Ovary (tissue), 9 donors: ENCODE measurements around the gene CDK9. TPM values are rescaled to one million over a fixed set of nuclear protein-coding genes. Genes with fewer than 3 reads are reported as not detected.

Experiments
- DNase-seq, 5 donors: peaks; one replicate each; pipeline ENCODE4 v3.0.0-alpha.2; 2019 to 2020
- H3K27ac ChIP-seq, 2 donors: fragments of 200-600 bp; one replicate each; pipeline versions ENCODE4 v1.5.1 to v1.8.0; 2019 to 2022
- H3K27me3 ChIP-seq: fragments of 200-600 bp; one replicate; pipeline ENCODE4 v1.8.0; 2022
- H3K36me3 ChIP-seq: fragments of 200-600 bp; sonication (generic); one replicate; pipeline ENCODE4 v1.5.1; 2019
- H3K4me1 ChIP-seq: one replicate; pipeline ENCODE4 v1.8.1; 2013; ENCODE audit warnings: mild to moderate bottlenecking, moderate library complexity; ENCODE audit not compliant: insufficient read depth
- H3K4me3 ChIP-seq: fragments of 200-600 bp; sonication (generic); one replicate; pipeline ENCODE4 v1.5.1; 2017
- H3K9me3 ChIP-seq, 2 donors: fragments of 200-600 bp in 1 of 2; sonication (generic) in 1 of 2; one replicate each; pipeline versions ENCODE4 v1.5.1 to v1.8.1; 2013 to 2019; ENCODE audit warnings: mild to moderate bottlenecking in 1 of 2, moderate library complexity in 1 of 2
- EP300 ChIP-seq: sonication (generic); formaldehyde crosslinking; IDR thresholded peaks from one replicate; pipeline ENCODE4 v1.6.1; 2017; ENCODE audit warnings: antibody characterized with exemption
- POLR2A ChIP-seq: fragments of 450-650 bp; IDR thresholded peaks from one replicate; pipeline ENCODE4 v1.6.1; 2017; ENCODE audit warnings: antibody characterized with exemption, mild to moderate bottlenecking, moderate library complexity
- WGBS, 3 donors: extraction: QIAGEN DNeasy Blood & Tissue Kit in 1 of 3; methylation state at CpG; one replicate each; pipeline versions ENCODE4 v1.1.5 to v1.1.7; 2013 to 2017; 5-methylcytosine and 5-hydroxymethylcytosine counted together
- intact Hi-C, 4 donors: fragments of 100-400 bp; cut with DNase I; formaldehyde crosslinking; loops; one replicate each; pipeline versions ENCODE4 v1.11.0 to v1.15.1; 2022 to 2023
- polyA plus RNA-seq, 2 donors: library from polyadenylated mRNA; stranded (reverse); fragments of 200-250 nt in 1 of 2; fragments of 350-450 nt in 1 of 2; fragmentation: Illumina TruSeq in 1 of 2; extraction: RNeasy Lipid Tissue Mini Kit (QIAGEN cat#74804) in 1 of 2; gene quantifications; one replicate each; pipeline ENCODE4 v1.2.3, GENCODE V29; 2013 to 2014
- total RNA-seq, 7 donors: library from RNA; depleted of rRNA in 2 of 7; stranded (reverse); fragments of >200 nt in 2 of 7; fragmentation: NEBNext Ultra II Directional in 3 of 7; extraction: Animal tissue kit (Norgen Biotek cat#: 25700) in 3 of 7; gene quantifications; one replicate each; pipeline versions ENCODE4 v1.1.0 to v1.2.4, GENCODE V29; 2016 to 2023
- TF ChIP-seq, protein P1 (sequence below), 3 donors: fragments of 450-650 bp in 2 of 3; fragments of 200-600 bp in 1 of 3; IDR thresholded peaks; one replicate each; pipeline versions ENCODE4 v1.5.1 to v1.8.0; 2016 to 2022; ENCODE audit warnings: antibody characterized with exemption in 3 of 3, mild to moderate bottlenecking in 1 of 3
- donor health status: DM: no; HTN: no; CAD: no; lungs with moderate emphysema.
- donor health status: DM: no; HTN: no; CAD: no.
- donor health status: Bipolar disorder and iron deficiency.
- donor health status: DM: yes; HTN: yes; CAD: no.
- donor health status: DM: no; HTN: no; CAD: no.
- donor health status: DM: yes; HTN: yes; CAD: no.

Gene CDK9
- total and polyA plus RNA-seq, 9 donors = 71.7 to 209 (median 129) TPM

DNA sequence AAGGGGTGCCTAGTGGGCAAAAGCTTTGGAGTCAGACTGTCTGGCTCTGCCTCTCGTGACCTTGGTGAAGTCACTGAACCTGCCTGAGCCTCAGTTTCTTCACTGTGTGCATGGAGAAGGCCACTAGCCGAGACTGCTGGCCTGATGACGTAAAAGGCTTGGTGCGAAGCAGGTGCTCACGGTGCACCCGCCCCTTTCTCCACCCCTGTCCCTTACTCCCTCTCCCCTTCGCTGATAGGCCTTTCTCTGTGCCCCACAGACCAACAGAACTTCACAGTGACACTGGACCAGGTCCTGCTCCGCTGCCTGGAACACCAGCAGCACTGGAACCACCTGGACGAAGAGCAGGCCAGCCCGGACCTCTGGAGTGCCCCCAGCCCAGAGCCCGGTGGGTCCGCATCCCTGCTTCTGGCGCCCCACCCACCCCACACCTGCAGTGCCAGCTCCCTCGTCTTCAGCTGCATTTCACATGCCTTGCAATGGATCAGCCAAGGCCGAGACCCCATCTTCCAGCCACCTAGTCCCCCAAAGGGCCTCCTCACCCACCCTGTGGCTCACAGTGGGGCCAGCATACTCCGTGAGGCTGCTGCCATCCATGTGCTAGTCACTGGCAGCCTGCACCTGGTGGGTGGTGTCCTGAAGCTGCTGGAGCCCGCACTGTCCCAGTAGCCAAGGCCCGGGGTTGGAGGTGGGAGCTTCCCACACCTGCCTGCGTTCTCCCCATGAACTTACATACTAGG, 27.3 kb downstream of the CDK9 start:
- no peaks in the 10 kb centered on the region for H3K27me3 ChIP-seq
- intact Hi-C loops = no loop called here
- TF ChIP-seq POLR2A (no peak), EP300 (no peak)
- TF ChIP-seq, protein P1, sequence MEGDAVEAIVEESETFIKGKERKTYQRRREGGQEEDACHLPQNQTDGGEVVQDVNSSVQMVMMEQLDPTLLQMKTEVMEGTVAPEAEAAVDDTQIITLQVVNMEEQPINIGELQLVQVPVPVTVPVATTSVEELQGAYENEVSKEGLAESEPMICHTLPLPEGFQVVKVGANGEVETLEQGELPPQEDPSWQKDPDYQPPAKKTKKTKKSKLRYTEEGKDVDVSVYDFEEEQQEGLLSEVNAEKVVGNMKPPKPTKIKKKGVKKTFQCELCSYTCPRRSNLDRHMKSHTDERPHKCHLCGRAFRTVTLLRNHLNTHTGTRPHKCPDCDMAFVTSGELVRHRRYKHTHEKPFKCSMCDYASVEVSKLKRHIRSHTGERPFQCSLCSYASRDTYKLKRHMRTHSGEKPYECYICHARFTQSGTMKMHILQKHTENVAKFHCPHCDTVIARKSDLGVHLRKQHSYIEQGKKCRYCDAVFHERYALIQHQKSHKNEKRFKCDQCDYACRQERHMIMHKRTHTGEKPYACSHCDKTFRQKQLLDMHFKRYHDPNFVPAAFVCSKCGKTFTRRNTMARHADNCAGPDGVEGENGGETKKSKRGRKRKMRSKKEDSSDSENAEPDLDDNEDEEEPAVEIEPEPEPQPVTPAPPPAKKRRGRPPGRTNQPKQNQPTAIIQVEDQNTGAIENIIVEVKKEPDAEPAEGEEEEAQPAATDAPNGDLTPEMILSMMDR (IDR thresholded peaks at IDR 0.05) = no peak
- H3K9me3 ChIP-seq = no peaks in the 10 kb centered on the region
- H3K36me3 ChIP-seq = no peaks in the 10 kb centered on the region
- H3K4me3 ChIP-seq = no peak overlapping the region
- DNase-seq = peak in 3 of 5 donors; percentile 24 to 42 (median 41)
- peaks cover 7% of the 10 kb centered on the region for H3K4me1 ChIP-seq
- peak overlapping the region in 1 of 2 donors; percentile 29 for H3K27ac ChIP-seq
- 78 to 83% (median 82%) methylated on average over 17 to 19 of the region's 19 CpGs for WGBS, 3 donors

DNA sequence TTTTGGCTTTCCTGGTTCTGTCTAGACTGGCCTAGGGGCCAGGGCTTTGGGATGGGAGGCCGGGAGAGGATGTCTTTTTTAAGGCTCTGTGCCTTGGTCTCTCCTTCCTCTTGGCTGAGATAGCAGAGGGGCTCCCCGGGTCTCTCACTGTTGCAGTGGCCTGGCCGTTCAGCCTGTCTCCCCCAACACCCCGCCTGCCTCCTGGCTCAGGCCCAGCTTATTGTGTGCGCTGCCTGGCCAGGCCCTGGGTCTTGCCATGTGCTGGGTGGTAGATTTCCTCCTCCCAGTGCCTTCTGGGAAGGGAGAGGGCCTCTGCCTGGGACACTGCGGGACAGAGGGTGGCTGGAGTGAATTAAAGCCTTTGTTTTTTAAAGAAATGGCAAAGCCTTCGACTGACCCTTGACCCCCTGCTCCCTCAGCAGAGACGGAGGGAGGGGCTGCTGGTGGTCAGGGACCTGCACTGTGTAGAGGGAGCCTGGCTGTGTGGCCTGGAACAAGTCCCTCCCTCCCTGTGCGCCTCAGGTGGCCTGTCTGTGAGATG, 27.9 kb downstream of the CDK9 start:
- Histone ChIP-seq H3K27me3 (no peaks in the 10 kb centered on the region), H3K9me3 (no peaks in the 10 kb centered on the region), H3K4me3 (no peak overlapping the region), H3K4me1 (peaks cover 5% of the 10 kb centered on the region), H3K27ac (peak overlapping the region in 1 of 2 donors; percentile 29), H3K36me3 (no peaks in the 10 kb centered on the region)
- 48 to 50% (median 50%) methylated on average over 9 of the region's 9 CpGs for WGBS, 3 donors
- TF ChIP-seq EP300 = no peak
- TF ChIP-seq, protein P1 (IDR thresholded peaks at IDR 0.05) = no peak
- no peak for TF ChIP-seq POLR2A
- peak in 4 of 5 donors; percentile 50 to 70 (median 53) for DNase-seq
- intact Hi-C loops = no loop called here

DNA sequence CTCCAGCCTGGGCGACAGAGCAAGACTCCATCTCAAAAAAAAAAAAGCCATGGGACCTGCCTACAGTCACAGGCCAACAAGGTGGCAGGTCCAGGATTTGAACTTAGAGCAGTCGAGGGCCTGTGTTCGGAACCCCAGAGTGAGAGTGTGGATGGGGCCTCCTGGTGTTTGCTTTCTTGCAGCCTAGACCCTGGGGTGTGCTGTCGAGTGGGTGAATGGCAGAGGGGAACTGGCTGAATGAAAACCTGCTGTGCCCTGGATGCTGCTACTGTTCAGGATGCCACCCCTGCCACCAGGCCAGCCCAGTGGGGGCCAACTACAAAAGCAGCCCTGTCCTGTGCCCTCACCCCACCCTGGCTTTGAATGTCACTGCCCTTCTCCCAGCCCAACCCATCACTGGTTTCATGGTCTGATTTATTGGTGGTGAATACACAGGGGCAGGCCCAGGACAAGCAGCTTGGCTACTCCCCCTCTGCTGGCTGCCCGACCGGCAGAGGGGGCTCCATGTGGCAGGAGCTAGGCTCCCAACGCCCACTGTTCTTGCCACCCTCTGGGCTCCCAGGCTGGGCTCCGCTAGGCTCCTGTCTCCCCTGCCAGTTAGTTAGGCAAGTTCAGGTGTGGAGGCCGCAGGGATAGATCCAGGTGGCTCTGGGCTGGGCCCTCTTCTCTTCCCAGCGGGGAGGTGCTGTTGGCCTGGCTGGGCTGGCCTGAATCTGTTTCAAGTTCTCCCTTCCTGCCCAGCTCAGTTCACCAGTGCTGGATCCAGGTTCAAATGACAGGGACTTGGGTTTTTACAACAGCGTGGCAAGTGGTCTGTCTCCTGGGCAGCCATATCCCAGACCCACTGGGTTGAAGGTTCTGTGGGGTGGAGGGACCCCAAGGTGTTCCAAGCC, 29.0 kb downstream of the CDK9 start:
- Histone ChIP-seq H3K36me3 (no peaks in the 10 kb centered on the region), H3K4me3 (no peak overlapping the region), H3K27me3 (no peaks in the 10 kb centered on the region), H3K4me1 (peaks cover 3% of the 10 kb centered on the region), H3K27ac (peak overlapping the region in 1 of 2 donors; percentile 6), H3K9me3 (no peaks in the 10 kb centered on the region)
- TF ChIP-seq EP300 = no peak
- TF ChIP-seq, protein P1 (IDR thresholded peaks at IDR 0.05) = no peak
- no peak for TF ChIP-seq POLR2A
- intact Hi-C loops = no loop called here
- 81 to 86% (median 82%) methylated on average over 11 of the region's 11 CpGs for WGBS, 3 donors
- DNase-seq = peak in 2 of 5 donors; percentile 13 to 37
